K562 (cell line): ENCODE results near the gene RAB21.
"Not testable (repeated sequence)": the region's sequence is repeated elsewhere in the genome, so short reads cannot be mapped to it uniquely, and the experiment has no call there.

Source experiments
- CTCF ChIP-seq, 3 experiments: IDR thresholded peaks in 2 of 3; conservative IDR thresholded peaks in 1 of 3; 2 replicates each; pipeline ENCODE4 v1.5.1; 2011 to 2012; ENCODE audit warnings: low read length in 3 of 3, mild to moderate bottlenecking in 3 of 3, control low read depth in 2 of 3, improper control_type of control experiment in 1 of 3, inconsistent platforms in 1 of 3, low read depth in 1 of 3, mixed read lengths in 1 of 3, moderate library complexity in 1 of 3; ENCODE audit not compliant: insufficient read depth in 2 of 3
- FOS ChIP-seq: IDR thresholded peaks from 3 replicates; pipeline ENCODE4 v1.6.1; 2011; ENCODE audit not compliant: insufficient read length; ENCODE audit errors: extremely low read depth
- NBN ChIP-seq: fragments of 450-650 bp; IDR thresholded peaks from 2 replicates; pipeline ENCODE4 v1.6.1; 2016; ENCODE audit warnings: low read depth, mild to moderate bottlenecking
- RAD21 ChIP-seq, 2 experiments: fragments of 250-450 bp in 1 of 2; fragments of 450-650 bp in 1 of 2; sonication (Bioruptor Pico) in 1 of 2; formaldehyde crosslinking in 1 of 2; IDR thresholded peaks in 1 of 2; conservative IDR thresholded peaks in 1 of 2; 2 replicates each; pipeline versions ENCODE4 v1.4.0 to v1.8.0; 2020 to 2022; ENCODE audit warnings: mild to moderate bottlenecking in 2 of 2, moderate library complexity in 1 of 2
- ZBTB34 ChIP-seq: fragments of 250-450 bp; sonication (Bioruptor Pico); IDR thresholded peaks from 2 replicates; pipeline ENCODE4 v1.8.0; 2021; ENCODE audit warnings: mild to moderate bottlenecking, moderate library complexity
- TF ChIP-seq, protein P1 (sequence below), 2 experiments: fragments of 450-650 bp; formaldehyde crosslinking in 1 of 2; IDR thresholded peaks; 2 replicates each; pipeline versions ENCODE4 v1.4.0 to v1.6.1; 2014 to 2020; ENCODE audit warnings: mild to moderate bottlenecking in 2 of 2, borderline replicate concordance in 1 of 2, low read depth in 1 of 2
- TF ChIP-seq, protein P2 (sequence below): conservative IDR thresholded peaks from 2 replicates; pipeline ENCODE4 v1.6.1; 2011; ENCODE audit warnings: low read depth, mild to moderate bottlenecking, low read length; ENCODE audit not compliant: control insufficient read depth

DNA sequence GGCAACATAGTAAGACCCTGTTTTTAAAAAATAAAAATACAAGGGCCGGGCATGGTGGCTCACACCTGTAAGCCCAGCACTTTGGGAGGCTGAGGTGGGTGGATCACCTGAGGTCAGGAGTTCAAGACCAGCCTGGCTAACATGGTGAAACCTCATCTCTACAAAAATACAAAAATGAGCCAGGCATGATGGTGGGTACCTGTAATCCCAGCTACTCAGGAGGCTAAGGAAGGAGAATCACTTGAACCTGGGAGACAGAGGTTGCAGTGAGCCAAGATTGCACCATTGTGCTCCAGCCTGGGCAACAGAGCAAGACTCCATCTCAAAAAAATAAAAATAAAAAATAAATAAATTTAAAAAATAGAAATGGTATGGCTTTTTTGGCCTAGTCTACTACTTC, 6.7 kb downstream of the RAB21 start:
- TF ChIP-seq CTCF (IDR thresholded peaks at IDR 0.05 in 2 of 3, conservative IDR thresholded peaks at IDR 0.05 in 1 of 3; ENCODE audit: insufficient read depth in 2 of 3, low read depth in 1 of 3, low read length in 3 of 3); NBN; RAD21 (CRISPR knock-in tag; conservative IDR thresholded peaks at IDR 0.05 in 1 of 2, IDR thresholded peaks at IDR 0.05 in 1 of 2); FOS; ZBTB34 (CRISPR knock-in tag): not testable (repeated sequence)
- TF ChIP-seq, protein P1, sequence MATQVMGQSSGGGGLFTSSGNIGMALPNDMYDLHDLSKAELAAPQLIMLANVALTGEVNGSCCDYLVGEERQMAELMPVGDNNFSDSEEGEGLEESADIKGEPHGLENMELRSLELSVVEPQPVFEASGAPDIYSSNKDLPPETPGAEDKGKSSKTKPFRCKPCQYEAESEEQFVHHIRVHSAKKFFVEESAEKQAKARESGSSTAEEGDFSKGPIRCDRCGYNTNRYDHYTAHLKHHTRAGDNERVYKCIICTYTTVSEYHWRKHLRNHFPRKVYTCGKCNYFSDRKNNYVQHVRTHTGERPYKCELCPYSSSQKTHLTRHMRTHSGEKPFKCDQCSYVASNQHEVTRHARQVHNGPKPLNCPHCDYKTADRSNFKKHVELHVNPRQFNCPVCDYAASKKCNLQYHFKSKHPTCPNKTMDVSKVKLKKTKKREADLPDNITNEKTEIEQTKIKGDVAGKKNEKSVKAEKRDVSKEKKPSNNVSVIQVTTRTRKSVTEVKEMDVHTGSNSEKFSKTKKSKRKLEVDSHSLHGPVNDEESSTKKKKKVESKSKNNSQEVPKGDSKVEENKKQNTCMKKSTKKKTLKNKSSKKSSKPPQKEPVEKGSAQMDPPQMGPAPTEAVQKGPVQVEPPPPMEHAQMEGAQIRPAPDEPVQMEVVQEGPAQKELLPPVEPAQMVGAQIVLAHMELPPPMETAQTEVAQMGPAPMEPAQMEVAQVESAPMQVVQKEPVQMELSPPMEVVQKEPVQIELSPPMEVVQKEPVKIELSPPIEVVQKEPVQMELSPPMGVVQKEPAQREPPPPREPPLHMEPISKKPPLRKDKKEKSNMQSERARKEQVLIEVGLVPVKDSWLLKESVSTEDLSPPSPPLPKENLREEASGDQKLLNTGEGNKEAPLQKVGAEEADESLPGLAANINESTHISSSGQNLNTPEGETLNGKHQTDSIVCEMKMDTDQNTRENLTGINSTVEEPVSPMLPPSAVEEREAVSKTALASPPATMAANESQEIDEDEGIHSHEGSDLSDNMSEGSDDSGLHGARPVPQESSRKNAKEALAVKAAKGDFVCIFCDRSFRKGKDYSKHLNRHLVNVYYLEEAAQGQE (IDR thresholded peaks at IDR 0.05; ENCODE audit: borderline replicate concordance) = not testable (repeated sequence)
- TF ChIP-seq, protein P1 (CRISPR knock-in tag; IDR thresholded peaks at IDR 0.05; ENCODE audit: low read depth) = not testable (repeated sequence)
- TF ChIP-seq, protein P2, sequence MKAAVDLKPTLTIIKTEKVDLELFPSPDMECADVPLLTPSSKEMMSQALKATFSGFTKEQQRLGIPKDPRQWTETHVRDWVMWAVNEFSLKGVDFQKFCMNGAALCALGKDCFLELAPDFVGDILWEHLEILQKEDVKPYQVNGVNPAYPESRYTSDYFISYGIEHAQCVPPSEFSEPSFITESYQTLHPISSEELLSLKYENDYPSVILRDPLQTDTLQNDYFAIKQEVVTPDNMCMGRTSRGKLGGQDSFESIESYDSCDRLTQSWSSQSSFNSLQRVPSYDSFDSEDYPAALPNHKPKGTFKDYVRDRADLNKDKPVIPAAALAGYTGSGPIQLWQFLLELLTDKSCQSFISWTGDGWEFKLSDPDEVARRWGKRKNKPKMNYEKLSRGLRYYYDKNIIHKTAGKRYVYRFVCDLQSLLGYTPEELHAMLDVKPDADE = not testable (repeated sequence)
